Sigmoid colon (tissue), 4 donors: ENCODE measurements around the gene KLF11.

Source experiments
- CTCF ChIP-seq, 4 experiments: fragments of 450-650 bp in 3 of 4; fragments of 200-600 bp in 1 of 4; IDR thresholded peaks; one replicate each; pipeline ENCODE4 v1.5.1; 2016 to 2019; ENCODE audit warnings: antibody characterized with exemption in 4 of 4, mild to moderate bottlenecking in 3 of 4, moderate library complexity in 2 of 4
- POLR2A ChIP-seq, 2 donors: fragments of 450-650 bp; IDR thresholded peaks; one replicate each; pipeline ENCODE4 v1.6.1; 2016; ENCODE audit warnings: antibody characterized with exemption in 2 of 2, mild to moderate bottlenecking in 2 of 2, moderate library complexity in 2 of 2
- POLR2AphosphoS5 ChIP-seq, 4 donors: sonication (generic); formaldehyde crosslinking; IDR thresholded peaks; one replicate each; pipeline ENCODE4 v1.6.1; 2017; ENCODE audit warnings: antibody characterized with exemption in 4 of 4

GRCh38 chr2:10079266-10079869, 36.0 kb downstream of the KLF11 start:
- no peak for TF ChIP-seq CTCF (IDR thresholded peaks at IDR 0.05)
- no peak for TF ChIP-seq POLR2A (IDR thresholded peaks at IDR 0.05)
- TF ChIP-seq POLR2AphosphoS5 (IDR thresholded peaks at IDR 0.05): no peak
